Islet precursor cell (in vitro differentiated cells): ENCODE results near the gene SLU7.
"Not testable (repeated sequence)": the region's sequence is repeated elsewhere in the genome, so short reads cannot be mapped to it uniquely, and the experiment has no call there.

Source experiments
- DNase-seq: peaks from one replicate; pipeline ENCODE4 v3.0.0-alpha.2; 2018

SLU7 gene

GRCh38 chr5:160450164-160450932 lies 31.5 kb upstream of the SLU7 start:
- DNase-seq = no peak

- no peak for DNase-seq
These were observed 30.6 kb upstream of the SLU7 start for GRCh38 chr5:160449458-160449857.

GRCh38 chr5:160448886-160449285 lies 30.0 kb upstream of the SLU7 start:
- no peak for DNase-seq

- DNase-seq = no peak
These were observed 26.9 kb upstream of the SLU7 start for GRCh38 chr5:160445751-160446150.

- no peak for DNase-seq
These were observed 26.3 kb upstream of the SLU7 start for GRCh38 chr5:160445132-160445531.

GRCh38 chr5:160444407-160444806 lies 25.5 kb upstream of the SLU7 start:
- DNase-seq = no peak

- DNase-seq = no peak
These were observed 24.0 kb upstream of the SLU7 start for GRCh38 chr5:160442824-160443431.

GRCh38 chr5:160441311-160441781 lies 22.5 kb upstream of the SLU7 start:
- no peak for DNase-seq

GRCh38 chr5:160439205-160439600 lies 20.3 kb upstream of the SLU7 start:
- peak; percentile 93 for DNase-seq

- peak; percentile 71 for DNase-seq
These were observed 19.7 kb upstream of the SLU7 start for GRCh38 chr5:160438316-160439204.

GRCh38 chr5:160437271-160437670 lies 18.4 kb upstream of the SLU7 start:
- no peak for DNase-seq

- not testable (repeated sequence) for DNase-seq
These were observed 17.8 kb upstream of the SLU7 start for GRCh38 chr5:160436661-160437060.

- no peak for DNase-seq
These were observed 17.1 kb upstream of the SLU7 start for GRCh38 chr5:160436017-160436416.

- no peak for DNase-seq
These were observed 16.7 kb upstream of the SLU7 start for GRCh38 chr5:160435532-160435931.

- DNase-seq = peak; percentile 85
These were observed 15.2 kb upstream of the SLU7 start for GRCh38 chr5:160434022-160434531.

GRCh38 chr5:160432787-160433186 lies 13.9 kb upstream of the SLU7 start:
- no peak for DNase-seq

GRCh38 chr5:160432196-160432595 lies 13.3 kb upstream of the SLU7 start:
- no peak for DNase-seq

GRCh38 chr5:160427607-160428006 lies 8.7 kb upstream of the SLU7 start:
- DNase-seq = no peak

- DNase-seq = no peak
These were observed 4.2 kb upstream of the SLU7 start for GRCh38 chr5:160423099-160423498.

GRCh38 chr5:160421625-160422258 lies 2.9 kb upstream of the SLU7 start, which contains the start of gene PTTG1:
Gene PTTG1, plus strand, starts transcription at chr5:160421855. Its CDS starts 458 bp downstream, at chr5:160422313.
- peak; percentile 99 for DNase-seq

GRCh38 chr5:160420331-160420610 lies 1.4 kb upstream of the SLU7 start:
- no peak for DNase-seq

GRCh38 chr5:160419458-160420330 lies 813 bp upstream of the SLU7 start:
- DNase-seq = no peak
